Measurements from ENCODE around the gene SLC13A3.
"Not testable (repeated sequence)": the region's sequence is repeated elsewhere in the genome, so short reads cannot be mapped to it uniquely, and the experiment has no call there.

The SLC13A3 gene

DNA sequence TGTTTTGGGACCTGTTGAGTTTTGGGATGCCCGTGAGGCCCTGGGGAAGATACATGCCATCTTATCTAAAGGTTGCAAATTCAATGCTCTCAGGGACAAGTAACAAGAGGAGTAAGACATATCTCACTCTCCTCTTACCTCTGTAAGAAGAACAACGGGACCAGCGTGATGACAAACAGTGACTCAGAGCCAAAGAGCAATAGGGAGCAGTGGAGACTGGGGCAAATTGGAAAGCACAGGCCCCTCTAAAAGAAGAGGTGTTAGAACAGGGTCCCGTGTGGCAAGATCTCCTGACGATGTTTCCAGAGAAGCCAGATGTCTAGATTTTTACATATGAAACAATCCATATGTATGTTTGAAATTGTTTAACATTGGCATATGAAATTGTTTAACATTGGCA lies 26.3 kb upstream of the SLC13A3 start:
- H3K9me3 ChIP-seq (ENCODE audit: control insufficient read depth in 1 of 2, low read length in 2 of 2), result peaks cover 1 to 3% of the 10 kb centered on the region in 2 donors
- H3K4me1 ChIP-seq (ENCODE audit: control insufficient read depth in 1 of 2, insufficient read depth in 2 of 2, low read length in 2 of 2), result peaks cover 0 to 3% of the 10 kb centered on the region in 2 donors
- no peak overlapping the region for H3K4me3 ChIP-seq (ENCODE audit: low read depth in 1 of 2, low read length in 2 of 2)
- H3K36me3 ChIP-seq (ENCODE audit: control insufficient read depth in 1 of 2, insufficient read depth in 2 of 2, low read length in 2 of 2), result no peaks in the 10 kb centered on the region
- no peaks in the 10 kb centered on the region for H3K27me3 ChIP-seq (ENCODE audit: low read depth, low read length)
- no peak overlapping the region for H3K27ac ChIP-seq (ENCODE audit: low read length)

DNA sequence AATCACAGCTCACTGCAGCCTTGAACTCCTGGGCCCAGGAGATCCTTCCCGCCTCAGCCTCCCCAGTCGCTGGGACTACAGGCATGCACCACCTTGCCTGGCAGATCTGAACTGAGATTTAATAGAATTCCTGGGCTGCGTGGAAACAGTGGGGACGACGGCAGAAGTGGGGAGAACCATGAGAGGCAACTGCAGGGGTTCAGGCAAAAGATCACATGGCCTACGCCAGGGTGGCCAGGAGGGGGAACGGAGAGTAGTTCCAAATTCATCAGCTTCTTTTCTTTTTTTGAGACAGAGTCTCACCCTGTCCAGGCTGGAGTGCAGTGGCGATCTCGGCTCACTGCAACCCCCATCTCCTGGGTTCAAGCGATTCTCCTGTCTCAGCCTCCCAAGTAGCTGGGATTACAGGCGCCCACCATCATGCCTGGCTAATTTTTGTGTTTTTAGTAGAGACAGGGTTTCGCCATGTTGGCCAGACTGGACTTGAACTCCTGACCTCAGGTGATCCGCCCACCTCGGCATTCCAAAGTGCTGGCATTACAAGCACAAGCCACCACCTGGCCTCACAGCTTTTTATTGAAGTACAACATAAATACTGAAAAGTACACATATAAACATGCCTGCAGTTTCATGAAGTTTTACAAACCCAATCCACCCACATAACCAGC lies 25.5 kb upstream of the SLC13A3 start:
- H3K27me3 ChIP-seq (ENCODE audit: low read depth, low read length); H3K4me1 ChIP-seq (ENCODE audit: control insufficient read depth in 1 of 2, insufficient read depth in 2 of 2, low read length in 2 of 2); H3K9me3 ChIP-seq (ENCODE audit: control insufficient read depth in 1 of 2, low read length in 2 of 2); H3K4me3 ChIP-seq (ENCODE audit: low read depth in 1 of 2, low read length in 2 of 2); H3K36me3 ChIP-seq (ENCODE audit: control insufficient read depth in 1 of 2, insufficient read depth in 2 of 2, low read length in 2 of 2); H3K27ac ChIP-seq (ENCODE audit: low read length): not testable (repeated sequence)

DNA sequence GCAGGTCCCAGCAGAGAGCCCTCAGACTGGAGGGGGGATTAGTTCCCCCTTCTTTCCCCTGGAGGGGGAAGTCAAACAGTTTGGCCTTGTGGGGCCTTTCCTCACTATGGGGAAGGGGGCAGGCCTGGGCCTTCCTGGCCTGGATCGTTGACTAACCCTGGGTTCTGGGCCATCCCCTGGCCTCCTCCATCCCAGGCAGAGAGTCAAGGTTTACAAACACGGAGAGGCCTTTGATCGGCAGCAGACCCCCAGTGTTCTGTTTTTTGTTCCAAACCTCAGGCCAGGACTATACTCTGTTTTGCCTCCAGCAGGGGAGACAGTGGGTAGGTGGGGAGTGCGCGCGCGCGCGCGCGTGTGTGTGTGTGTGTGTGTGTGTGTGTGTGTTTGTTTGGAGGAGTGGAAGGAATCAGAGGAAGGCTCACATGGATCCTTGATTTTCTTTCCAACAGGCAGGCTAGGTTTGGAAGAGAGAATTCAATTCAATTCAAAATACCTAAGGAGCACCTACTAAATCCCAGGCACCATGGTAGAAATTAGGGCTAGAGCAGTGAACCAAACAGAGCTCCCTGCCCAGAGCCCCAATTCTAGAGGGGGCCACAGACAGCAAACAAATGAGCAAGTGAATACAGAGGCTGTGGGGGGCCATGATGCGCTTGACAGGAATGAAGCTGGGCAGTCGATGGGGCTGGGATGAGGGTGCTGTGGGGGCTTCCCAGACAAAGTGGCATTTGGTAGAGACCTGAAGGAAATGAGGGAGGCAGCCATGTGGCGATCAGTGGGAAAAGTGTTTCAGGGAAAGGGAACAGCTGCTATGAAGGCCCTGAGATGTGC lies 23.2 kb upstream of the SLC13A3 start:
- H3K27ac ChIP-seq (ENCODE audit: low read length), result no peak overlapping the region
- no peaks in the 10 kb centered on the region for H3K36me3 ChIP-seq (ENCODE audit: control insufficient read depth in 1 of 2, insufficient read depth in 2 of 2, low read length in 2 of 2)
- peaks cover 8 to 13% of the 10 kb centered on the region in 2 donors for H3K9me3 ChIP-seq (ENCODE audit: control insufficient read depth in 1 of 2, low read length in 2 of 2)
- no peaks in the 10 kb centered on the region for H3K27me3 ChIP-seq (ENCODE audit: low read depth, low read length)
- no peak overlapping the region for H3K4me3 ChIP-seq (ENCODE audit: low read depth in 1 of 2, low read length in 2 of 2)
- H3K4me1 ChIP-seq (ENCODE audit: control insufficient read depth in 1 of 2, insufficient read depth in 2 of 2, low read length in 2 of 2), result no peaks in the 10 kb centered on the region

DNA sequence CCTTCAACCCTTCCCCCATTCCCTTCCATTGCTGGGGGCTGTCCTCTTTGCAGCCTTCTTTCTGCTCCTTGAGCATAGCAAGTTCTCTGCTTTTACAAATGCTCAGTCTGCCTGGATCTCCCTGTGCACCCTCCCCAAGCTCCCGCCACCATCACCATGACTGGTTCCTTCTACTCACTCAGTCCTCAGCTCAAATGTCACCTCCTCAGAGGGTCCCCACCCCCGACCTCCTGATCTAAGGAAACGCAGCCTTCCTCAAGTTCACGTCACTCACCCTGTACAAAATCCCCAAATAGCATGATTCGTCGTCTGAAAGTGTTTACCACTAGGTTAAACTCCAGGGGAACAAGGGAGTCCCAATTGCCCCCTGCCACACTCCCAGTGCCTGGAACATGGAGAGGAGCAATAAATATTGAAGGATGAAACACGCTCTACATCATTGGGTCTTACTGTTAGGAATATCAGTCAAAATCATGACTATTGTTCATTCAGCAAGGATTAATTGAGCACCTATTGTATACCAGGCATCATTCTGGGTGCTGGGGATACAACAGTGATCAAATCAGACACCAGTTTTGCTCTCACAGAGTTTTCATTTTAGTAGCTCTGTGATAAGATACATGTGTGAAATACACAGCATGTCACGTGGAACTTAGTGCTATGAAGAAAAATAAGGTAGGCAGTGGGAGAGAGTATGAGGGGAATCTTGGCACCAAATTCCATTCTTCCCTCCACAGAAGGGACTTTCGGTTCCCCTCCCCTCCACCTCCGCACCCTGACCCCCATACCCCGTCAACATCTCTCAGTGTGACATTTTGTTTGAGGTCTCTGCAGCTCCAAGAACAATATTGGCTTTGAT lies 22.4 kb upstream of the SLC13A3 start:
- no peaks in the 10 kb centered on the region for H3K4me1 ChIP-seq (ENCODE audit: control insufficient read depth in 1 of 2, insufficient read depth in 2 of 2, low read length in 2 of 2)
- H3K4me3 ChIP-seq (ENCODE audit: low read depth in 1 of 2, low read length in 2 of 2), result no peak overlapping the region
- no peaks in the 10 kb centered on the region for H3K36me3 ChIP-seq (ENCODE audit: control insufficient read depth in 1 of 2, insufficient read depth in 2 of 2, low read length in 2 of 2)
- peaks cover 8 to 13% of the 10 kb centered on the region in 2 donors for H3K9me3 ChIP-seq (ENCODE audit: control insufficient read depth in 1 of 2, low read length in 2 of 2)
- H3K27me3 ChIP-seq (ENCODE audit: low read depth, low read length), result no peaks in the 10 kb centered on the region
- H3K27ac ChIP-seq (ENCODE audit: low read length), result no peak overlapping the region

DNA sequence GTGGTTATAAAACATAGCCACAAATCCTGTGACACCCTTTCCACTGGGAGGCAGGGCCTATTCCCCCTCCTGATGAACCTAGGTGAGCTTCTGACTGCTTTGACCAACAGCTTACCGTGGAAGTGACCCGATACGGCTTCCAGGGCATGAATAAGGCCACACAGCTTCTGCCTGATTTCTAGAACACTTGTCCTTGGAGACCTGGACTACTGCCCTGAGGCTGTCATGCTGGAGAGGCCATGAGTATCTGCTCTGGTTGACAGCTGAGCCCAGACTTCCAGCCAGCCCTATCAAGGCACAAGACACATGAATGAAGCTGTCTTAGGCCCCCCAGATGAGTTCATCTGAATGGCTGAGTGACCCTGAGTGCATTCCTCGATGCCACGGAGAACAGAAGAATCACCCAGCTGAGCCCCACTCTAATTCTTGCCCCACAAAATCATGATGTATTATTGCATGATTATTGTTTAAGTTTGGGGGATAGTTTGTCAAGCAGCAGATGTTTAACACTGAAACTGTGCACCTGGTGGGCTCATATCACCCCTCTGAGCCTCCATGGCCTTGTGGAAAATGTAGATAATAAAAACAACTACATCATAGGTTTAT lies 21.4 kb upstream of the SLC13A3 start:
- H3K27ac ChIP-seq (ENCODE audit: low read length), result no peak overlapping the region
- H3K4me1 ChIP-seq (ENCODE audit: control insufficient read depth in 1 of 2, insufficient read depth in 2 of 2, low read length in 2 of 2), result no peaks in the 10 kb centered on the region
- no peaks in the 10 kb centered on the region for H3K36me3 ChIP-seq (ENCODE audit: control insufficient read depth in 1 of 2, insufficient read depth in 2 of 2, low read length in 2 of 2)
- no peak overlapping the region for H3K4me3 ChIP-seq (ENCODE audit: low read depth in 1 of 2, low read length in 2 of 2)
- H3K9me3 ChIP-seq (ENCODE audit: control insufficient read depth in 1 of 2, low read length in 2 of 2), result peaks cover 8 to 13% of the 10 kb centered on the region in 2 donors
- no peaks in the 10 kb centered on the region for H3K27me3 ChIP-seq (ENCODE audit: low read depth, low read length)

DNA sequence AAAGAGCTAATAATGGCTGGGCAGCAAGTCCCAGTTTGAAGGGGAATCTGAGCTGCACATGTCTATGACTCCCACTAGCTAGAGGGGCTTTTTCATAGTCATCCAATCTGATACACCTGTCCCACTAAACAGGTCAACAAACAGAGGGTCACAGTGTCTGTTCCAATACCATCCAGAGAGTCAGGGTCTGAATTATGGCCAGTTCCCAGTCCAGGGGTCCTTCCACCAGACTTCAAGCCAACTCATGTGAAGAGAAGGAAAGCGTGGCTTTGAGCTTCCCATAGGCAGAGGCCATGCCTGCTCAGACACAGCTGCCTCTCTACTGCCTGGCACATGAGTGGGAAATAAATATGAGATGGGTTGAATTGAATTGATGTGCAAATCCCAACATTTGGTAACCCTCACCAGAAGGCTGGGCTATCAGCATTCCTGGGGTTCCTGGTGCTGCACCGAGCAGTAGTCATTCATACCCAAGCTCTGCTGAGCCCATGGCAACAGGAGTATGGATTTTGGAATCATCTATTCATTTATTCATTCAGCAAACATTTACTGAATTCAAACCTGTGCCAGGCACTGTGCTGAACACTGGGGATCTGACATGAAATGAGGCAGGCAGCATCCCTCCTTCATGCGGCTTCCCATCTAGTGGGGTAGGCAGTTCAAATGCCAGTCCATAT lies 20.7 kb upstream of the SLC13A3 start:
- Histone ChIP-seq H3K9me3 (ENCODE audit: control insufficient read depth in 1 of 2, low read length in 2 of 2) (peaks cover 8 to 13% of the 10 kb centered on the region in 2 donors), H3K36me3 (ENCODE audit: control insufficient read depth in 1 of 2, insufficient read depth in 2 of 2, low read length in 2 of 2) (no peaks in the 10 kb centered on the region), H3K27ac (ENCODE audit: low read length) (no peak overlapping the region), H3K27me3 (ENCODE audit: low read depth, low read length) (no peaks in the 10 kb centered on the region), H3K4me3 (ENCODE audit: low read depth in 1 of 2, low read length in 2 of 2) (no peak overlapping the region), H3K4me1 (ENCODE audit: control insufficient read depth in 1 of 2, insufficient read depth in 2 of 2, low read length in 2 of 2) (no peaks in the 10 kb centered on the region)

DNA sequence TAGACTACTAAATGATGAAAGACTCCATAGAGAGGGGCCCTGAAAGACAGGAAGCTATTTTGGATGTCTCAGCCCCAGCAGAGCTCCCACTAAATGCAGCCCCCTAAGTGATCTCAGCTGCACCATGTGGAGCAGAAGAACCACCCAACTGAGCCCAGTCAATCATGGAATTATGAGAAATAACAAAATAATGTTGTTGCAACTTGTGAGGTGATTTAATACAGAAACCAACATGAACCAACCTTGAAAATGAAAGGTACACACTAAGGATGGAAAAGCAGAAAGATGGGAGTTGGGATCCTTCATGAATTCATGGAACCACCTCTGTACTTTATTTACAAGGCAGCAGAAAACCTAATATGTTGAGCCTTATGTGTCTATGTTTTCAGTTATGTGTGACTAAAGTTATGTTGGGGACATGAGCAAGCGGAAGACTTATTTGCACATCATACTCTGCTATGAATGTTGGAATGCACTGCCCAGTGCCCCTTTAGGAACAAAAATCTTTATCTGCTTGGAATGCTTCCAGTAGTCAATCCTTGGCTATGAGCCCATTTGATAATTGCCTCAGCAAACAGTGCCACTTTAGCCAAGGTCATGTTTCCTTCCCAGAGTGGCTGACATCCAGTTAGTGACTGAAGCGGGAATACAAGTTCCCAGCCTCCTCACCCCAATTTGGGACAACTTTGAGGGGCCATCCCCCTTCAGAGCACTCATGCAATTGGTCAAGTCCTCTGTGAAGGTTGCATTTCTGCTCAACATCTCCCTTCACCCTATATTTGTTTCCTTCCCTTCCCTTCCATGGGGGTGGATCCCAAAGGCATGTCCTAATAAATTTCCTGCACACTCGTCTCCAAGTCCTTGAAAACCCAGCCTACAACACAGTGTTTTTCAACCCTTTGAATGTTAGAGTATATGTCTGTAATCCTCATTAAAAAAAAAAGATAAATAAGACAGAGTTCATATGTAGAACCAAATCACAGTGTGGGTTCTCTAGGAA lies 19.6 kb upstream of the SLC13A3 start:
- Histone ChIP-seq H3K9me3 (ENCODE audit: control insufficient read depth in 1 of 2, low read length in 2 of 2) (peaks cover 8 to 13% of the 10 kb centered on the region in 2 donors), H3K27me3 (ENCODE audit: low read depth, low read length) (no peaks in the 10 kb centered on the region), H3K27ac (ENCODE audit: low read length) (no peak overlapping the region), H3K36me3 (ENCODE audit: control insufficient read depth in 1 of 2, insufficient read depth in 2 of 2, low read length in 2 of 2) (no peaks in the 10 kb centered on the region), H3K4me3 (ENCODE audit: low read depth in 1 of 2, low read length in 2 of 2) (no peak overlapping the region), H3K4me1 (ENCODE audit: control insufficient read depth in 1 of 2, insufficient read depth in 2 of 2, low read length in 2 of 2) (no peaks in the 10 kb centered on the region)

DNA sequence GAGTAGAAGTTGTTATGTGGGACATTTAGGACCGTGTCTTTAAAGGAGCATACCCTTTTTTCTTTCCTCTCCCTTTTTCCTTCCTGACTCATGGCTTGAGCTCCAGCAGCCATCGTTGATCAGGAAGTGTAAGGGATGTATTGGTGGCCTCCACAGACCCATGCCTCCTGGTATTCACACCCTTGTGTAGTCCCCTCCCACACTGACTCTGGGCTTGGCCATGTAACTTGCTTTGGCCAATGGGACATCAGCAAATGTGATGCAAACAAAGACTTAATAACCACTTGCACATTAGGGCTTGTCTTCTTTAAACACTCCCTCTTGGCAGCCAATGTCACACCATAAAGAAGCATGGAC lies 18.9 kb upstream of the SLC13A3 start:
- H3K27me3 ChIP-seq (ENCODE audit: low read depth, low read length), result no peaks in the 10 kb centered on the region
- no peaks in the 10 kb centered on the region for H3K36me3 ChIP-seq (ENCODE audit: control insufficient read depth in 1 of 2, insufficient read depth in 2 of 2, low read length in 2 of 2)
- no peaks in the 10 kb centered on the region for H3K4me1 ChIP-seq (ENCODE audit: control insufficient read depth in 1 of 2, insufficient read depth in 2 of 2, low read length in 2 of 2)
- H3K27ac ChIP-seq (ENCODE audit: low read length), result no peak overlapping the region
- no peak overlapping the region for H3K4me3 ChIP-seq (ENCODE audit: low read depth in 1 of 2, low read length in 2 of 2)
- peaks cover 8 to 13% of the 10 kb centered on the region in 2 donors for H3K9me3 ChIP-seq (ENCODE audit: control insufficient read depth in 1 of 2, low read length in 2 of 2)

DNA sequence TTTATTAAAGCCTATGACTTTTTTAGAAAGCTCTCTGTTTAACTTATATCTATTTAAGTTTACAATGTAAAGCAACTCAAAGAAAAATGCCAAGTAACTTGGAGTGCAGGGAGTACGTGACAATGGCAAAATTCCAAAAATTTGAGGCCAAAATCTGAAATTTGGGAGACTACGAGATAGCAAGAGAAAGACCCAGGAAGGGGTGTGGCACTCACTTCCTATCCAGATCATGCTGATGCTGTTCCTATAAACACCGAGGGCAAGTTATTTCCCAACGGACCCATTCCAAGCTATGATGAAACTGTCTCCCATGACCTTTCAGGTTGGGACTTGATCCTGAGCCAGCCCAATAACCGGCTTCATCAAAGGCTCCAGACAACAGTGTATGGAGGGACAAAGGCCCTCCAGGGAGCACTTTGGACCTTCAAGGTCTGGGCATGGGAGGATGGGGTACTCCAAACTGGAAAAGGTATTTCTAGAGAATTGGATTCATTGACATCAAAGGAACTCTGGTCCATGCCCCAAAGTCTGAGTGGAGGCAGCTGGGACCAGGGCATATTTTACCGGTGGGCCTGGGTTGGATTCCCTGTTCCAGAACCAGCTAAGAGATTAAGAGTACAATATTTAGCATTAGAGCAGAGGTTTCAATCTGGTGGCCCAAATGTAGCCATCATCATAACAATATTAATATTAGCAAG lies 15.7 kb upstream of the SLC13A3 start:
- Histone ChIP-seq H3K27me3 (ENCODE audit: low read depth, low read length) (no peaks in the 10 kb centered on the region), H3K36me3 (ENCODE audit: control insufficient read depth in 1 of 2, insufficient read depth in 2 of 2, low read length in 2 of 2) (no peaks in the 10 kb centered on the region), H3K4me1 (ENCODE audit: control insufficient read depth in 1 of 2, insufficient read depth in 2 of 2, low read length in 2 of 2) (no peaks in the 10 kb centered on the region), H3K4me3 (ENCODE audit: low read depth in 1 of 2, low read length in 2 of 2) (no peak overlapping the region), H3K27ac (ENCODE audit: low read length) (no peak overlapping the region), H3K9me3 (ENCODE audit: control insufficient read depth in 1 of 2, low read length in 2 of 2) (peaks cover 3 to 6% of the 10 kb centered on the region in 2 donors)

Data from muscle layer of duodenum (tissue), 2 donors.